ENCODE measurements around the gene RAP1GAP.

Gene RAP1GAP

DNA sequence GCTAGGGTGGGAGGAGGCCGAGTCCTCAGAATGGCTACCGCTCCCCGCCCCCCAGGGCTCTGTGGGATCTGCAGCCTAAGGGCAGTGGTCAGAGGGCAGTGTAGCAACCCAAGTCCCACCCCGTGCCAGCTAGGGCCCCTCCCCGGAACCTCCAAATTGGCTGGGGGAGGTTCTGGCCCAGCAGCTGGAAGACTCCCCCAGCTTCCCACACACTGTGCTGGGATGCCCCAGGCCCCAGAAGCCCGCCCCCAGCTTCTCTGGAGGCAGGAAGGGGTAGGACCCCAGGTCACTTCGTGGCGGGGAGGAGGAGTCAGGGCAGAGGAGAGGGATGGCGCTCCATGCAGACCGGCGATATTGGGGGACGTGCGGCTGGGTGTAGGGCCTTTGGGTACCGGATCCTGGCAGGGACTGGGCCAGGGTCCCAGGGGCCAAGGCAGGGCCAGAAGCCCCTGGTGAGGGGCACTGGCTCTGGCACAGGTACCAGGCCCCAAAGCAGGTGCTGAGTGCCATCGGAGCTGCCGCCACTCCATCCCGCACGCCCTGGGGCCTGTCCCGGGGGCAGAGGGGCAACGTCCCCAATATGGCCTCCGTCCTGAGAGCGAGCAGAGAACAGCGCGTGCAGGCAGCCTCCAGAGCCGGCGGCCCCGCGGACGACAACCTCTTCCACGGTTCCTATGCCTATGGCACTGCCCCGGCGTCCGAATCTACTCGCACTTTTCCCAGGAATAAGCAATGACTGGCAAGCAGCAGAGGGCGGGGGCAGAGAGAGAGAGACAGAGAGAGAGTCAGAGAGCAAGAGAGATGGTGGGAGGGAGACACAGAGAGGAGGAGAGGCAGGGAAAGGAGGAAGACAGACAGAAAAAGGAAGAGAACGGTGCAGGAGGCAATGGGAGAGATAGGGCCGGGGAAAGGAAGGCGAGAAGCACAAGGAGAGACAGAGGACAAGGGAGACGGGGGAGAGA, 65.7 kb downstream of the RAP1GAP start:
- H3K4me3 ChIP-seq (ENCODE audit: low read depth, low read length): no peak overlapping the region
- TF ChIP-seq, protein P1, sequence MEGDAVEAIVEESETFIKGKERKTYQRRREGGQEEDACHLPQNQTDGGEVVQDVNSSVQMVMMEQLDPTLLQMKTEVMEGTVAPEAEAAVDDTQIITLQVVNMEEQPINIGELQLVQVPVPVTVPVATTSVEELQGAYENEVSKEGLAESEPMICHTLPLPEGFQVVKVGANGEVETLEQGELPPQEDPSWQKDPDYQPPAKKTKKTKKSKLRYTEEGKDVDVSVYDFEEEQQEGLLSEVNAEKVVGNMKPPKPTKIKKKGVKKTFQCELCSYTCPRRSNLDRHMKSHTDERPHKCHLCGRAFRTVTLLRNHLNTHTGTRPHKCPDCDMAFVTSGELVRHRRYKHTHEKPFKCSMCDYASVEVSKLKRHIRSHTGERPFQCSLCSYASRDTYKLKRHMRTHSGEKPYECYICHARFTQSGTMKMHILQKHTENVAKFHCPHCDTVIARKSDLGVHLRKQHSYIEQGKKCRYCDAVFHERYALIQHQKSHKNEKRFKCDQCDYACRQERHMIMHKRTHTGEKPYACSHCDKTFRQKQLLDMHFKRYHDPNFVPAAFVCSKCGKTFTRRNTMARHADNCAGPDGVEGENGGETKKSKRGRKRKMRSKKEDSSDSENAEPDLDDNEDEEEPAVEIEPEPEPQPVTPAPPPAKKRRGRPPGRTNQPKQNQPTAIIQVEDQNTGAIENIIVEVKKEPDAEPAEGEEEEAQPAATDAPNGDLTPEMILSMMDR (IDR thresholded peaks at IDR 0.05; ENCODE audit: control insufficient read depth, extremely low read depth, insufficient read depth): no peak
- no peak for DNase-seq (ENCODE audit: low read depth)

DNA sequence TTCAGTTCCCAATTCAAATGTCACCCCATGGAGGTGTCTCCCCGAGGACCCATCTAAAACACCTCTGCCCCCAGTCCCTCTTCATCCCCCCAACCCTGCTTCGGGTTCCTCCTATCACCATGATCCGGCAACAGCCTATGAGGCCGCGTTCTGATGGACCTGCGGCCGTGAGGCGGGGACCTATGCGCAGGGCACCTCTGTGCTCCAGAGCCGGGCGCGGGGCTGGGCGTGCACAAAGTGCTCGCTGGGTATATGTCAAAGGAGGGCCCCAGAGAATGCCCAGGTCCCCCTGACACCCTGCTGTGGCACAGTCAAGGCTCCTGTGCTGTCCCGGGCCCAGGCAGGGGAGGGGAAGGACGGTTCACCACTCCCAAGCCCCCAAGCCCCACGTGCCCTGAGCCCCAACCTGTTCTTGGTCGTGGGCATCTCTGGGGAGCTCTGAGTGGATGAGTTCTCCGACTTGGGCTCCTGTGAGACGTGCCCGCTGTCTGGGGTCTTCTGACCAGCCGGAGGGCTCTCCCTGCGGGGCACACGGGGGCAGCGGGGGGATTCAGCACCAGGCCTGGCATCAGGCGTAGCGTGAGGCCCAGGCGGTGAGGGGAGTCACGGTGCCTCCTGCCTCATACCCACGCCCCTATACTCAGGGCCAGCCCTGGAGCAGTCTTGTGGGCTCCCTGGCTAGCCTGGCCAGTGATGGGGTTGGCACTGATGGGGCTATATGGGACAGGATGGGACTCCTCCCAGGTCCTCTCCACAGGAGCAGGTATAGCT, 67.7 kb downstream of the RAP1GAP start:
- H3K4me3 ChIP-seq (ENCODE audit: low read depth, low read length): no peak overlapping the region
- no peak for DNase-seq (ENCODE audit: low read depth)
- TF ChIP-seq, protein P1 (IDR thresholded peaks at IDR 0.05; ENCODE audit: control insufficient read depth, extremely low read depth, insufficient read depth): no peak

DNA sequence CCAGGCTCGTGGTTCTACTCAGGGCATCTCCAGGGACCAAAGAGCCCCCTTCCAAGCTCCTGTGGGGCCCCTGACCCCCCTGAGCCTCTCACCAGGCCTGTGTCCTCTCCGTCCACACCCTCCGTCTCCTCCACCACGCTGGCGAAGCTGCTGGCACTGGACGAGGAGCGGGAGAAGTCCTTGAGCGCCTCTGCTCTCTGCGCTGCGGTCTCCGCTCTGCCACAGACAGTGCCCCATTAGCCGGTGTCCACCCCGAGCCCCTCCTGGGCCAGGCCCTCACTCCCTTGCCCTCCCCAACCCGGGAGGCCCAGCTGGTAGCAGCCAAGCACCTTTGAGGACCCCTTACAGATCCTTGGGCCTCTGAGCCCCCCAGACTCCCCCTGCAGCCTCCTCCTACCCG, 69.8 kb downstream of the RAP1GAP start:
- DNase-seq (ENCODE audit: low read depth): no peak
- no peak overlapping the region for H3K4me3 ChIP-seq (ENCODE audit: low read depth, low read length)
- TF ChIP-seq, protein P1 (IDR thresholded peaks at IDR 0.05; ENCODE audit: control insufficient read depth, extremely low read depth, insufficient read depth): no peak

DNA sequence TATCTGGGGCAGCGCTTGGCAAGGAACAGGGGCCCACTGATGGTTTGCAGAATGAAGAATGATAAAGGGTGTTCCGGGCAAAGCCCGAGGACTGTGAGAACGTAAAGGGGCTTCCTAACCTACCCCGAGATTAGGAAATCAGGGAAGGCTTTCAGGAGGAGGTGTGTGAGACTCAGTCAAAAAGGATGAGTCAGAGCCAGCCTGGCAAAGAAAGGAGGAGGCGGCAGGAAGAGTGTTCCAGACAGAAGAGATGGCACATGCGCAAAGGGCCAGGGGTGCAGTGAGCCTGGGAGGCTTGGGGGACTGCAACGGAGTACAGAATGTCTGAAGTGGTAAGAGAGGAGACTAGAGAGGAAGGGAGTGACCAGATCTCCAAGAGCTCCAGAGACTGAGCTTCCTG, 70.3 kb downstream of the RAP1GAP start:
- TF ChIP-seq, protein P1 (IDR thresholded peaks at IDR 0.05; ENCODE audit: control insufficient read depth, extremely low read depth, insufficient read depth): no peak
- H3K4me3 ChIP-seq (ENCODE audit: low read depth, low read length): no peak overlapping the region
- DNase-seq (ENCODE audit: low read depth): no peak

DNA sequence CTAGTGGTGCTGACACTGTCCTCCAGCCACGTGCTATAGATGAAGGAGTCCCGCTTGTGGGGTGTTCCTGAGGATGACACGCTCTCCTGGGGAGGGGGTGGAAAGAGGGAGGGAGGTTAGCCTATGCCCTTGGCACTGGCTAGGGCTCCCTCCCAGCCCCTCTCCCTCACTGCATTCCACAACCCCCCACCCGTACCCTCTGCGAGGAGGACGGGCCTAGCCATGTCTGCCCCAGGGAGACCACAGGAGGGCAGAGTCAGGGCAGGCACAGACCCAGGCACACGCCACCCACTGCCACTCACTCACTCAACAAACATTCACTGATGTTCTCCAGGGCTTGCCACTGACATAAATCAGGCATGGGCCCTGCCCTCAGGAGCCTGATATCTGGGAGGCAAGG, 70.7 kb downstream of the RAP1GAP start:
- no peak overlapping the region for H3K4me3 ChIP-seq (ENCODE audit: low read depth, low read length)
- TF ChIP-seq, protein P1 (IDR thresholded peaks at IDR 0.05; ENCODE audit: control insufficient read depth, extremely low read depth, insufficient read depth): no peak
- DNase-seq (ENCODE audit: low read depth): no peak

DNA sequence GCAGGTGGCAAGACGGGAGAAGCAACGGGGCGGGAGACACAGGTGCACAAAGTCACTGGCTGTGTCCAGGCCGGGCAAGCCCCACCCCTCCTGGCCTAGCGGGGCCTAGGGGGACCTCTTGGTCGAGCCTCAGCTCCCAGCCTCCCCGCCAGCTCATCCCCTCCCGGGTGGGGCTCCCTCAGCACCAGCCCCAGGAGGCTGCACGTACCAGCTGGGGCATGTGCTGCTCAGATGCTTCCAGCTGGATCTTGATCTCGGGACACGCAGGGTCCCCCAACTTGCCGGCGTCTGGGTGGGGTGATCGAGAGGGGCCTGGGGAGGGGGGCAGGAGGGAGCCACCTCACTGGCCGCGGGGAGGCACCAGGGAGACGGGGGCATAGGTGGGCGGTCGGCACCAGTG, 71.4 kb downstream of the RAP1GAP start:
- TF ChIP-seq, protein P1 (IDR thresholded peaks at IDR 0.05; ENCODE audit: control insufficient read depth, extremely low read depth, insufficient read depth): no peak
- no peak overlapping the region for H3K4me3 ChIP-seq (ENCODE audit: low read depth, low read length)
- no peak for DNase-seq (ENCODE audit: low read depth)
